ENCODE data around the gene RASIP1. TPM values are rescaled to one million over a fixed set of nuclear protein-coding genes. Genes with fewer than 3 reads are reported as not detected.

The RASIP1 gene
- total and polyA plus RNA-seq, 2 of the 8 experiments (the other 6 are each of a cell fraction or from before 2014, with no cell fraction given): 9.3 to 11.4 TPM

GRCh38 chr19:48719263-48720171 is 20.9 kb downstream of the RASIP1 start, which contains the start of gene MAMSTR (continued):
- no peak for TF ChIP-seq CTCF (IDR thresholded peaks at IDR 0.05; ENCODE audit: control extremely low read depth in 1 of 3, insufficient read depth in 1 of 3, low read depth in 1 of 3, low read length in 3 of 3)
- no peak for TF ChIP-seq TEAD4 (IDR thresholded peaks at IDR 0.05; ENCODE audit: low read depth, low read length)
- no peak for TF ChIP-seq SAP30 (IDR thresholded peaks at IDR 0.05; ENCODE audit: insufficient read depth, insufficient replicate concordance, low read length)

Measured in H1 (cell line).